Transverse colon (tissue), 4 donors: ENCODE results near the gene PIANP.

ENCODE experiments used
- CTCF ChIP-seq, 5 experiments: fragments of 200-600 bp in 3 of 5; fragments of 450-650 bp in 2 of 5; sonication (generic) in 3 of 5; IDR thresholded peaks; 1 replicate in 2 of 5; 2 replicates in 3 of 5; pipeline ENCODE4 v1.5.1; 2016 to 2017; ENCODE audit warnings: antibody characterized with exemption in 5 of 5, inconsistent platforms in 3 of 5, mild to moderate bottlenecking in 2 of 5, moderate library complexity in 1 of 5
- POLR2A ChIP-seq: fragments of 450-650 bp; IDR thresholded peaks from one replicate; pipeline ENCODE4 v1.6.1; 2016; ENCODE audit warnings: antibody characterized with exemption, mild to moderate bottlenecking, moderate library complexity
- POLR2AphosphoS5 ChIP-seq, 3 donors: sonication (generic); formaldehyde crosslinking; IDR thresholded peaks; one replicate each; pipeline ENCODE4 v1.6.1; 2016; ENCODE audit warnings: antibody characterized with exemption in 3 of 3

- no peak for TF ChIP-seq POLR2AphosphoS5 (IDR thresholded peaks at IDR 0.05)
- TF ChIP-seq CTCF (IDR thresholded peaks at IDR 0.05) = no peak
- TF ChIP-seq POLR2A = no peak
These were observed 28.6 kb upstream of the PIANP start for GRCh38 chr12:6729186-6729585.
